ENCODE data around the gene FGR.
A peak's percentile ranks its signal among the peaks of the same experiment; 100 is the strongest.

The FGR gene

GRCh38 chr1:27602462-27603308 lies 32.3 kb downstream of the FGR start:
- peak overlapping the region; percentile 64 for H3K4me3 ChIP-seq (ENCODE audit: low read depth, low read length)
- no peak for TF ChIP-seq CTCF (IDR thresholded peaks at IDR 0.05; ENCODE audit: insufficient read depth, low read depth, low read length, missing control alignments)
- no peak for DNase-seq (ENCODE audit: low read depth)

GRCh38 chr1:27601771-27602461 lies 33.1 kb downstream of the FGR start:
- peak overlapping the region; percentile 64 for H3K4me3 ChIP-seq (ENCODE audit: low read depth, low read length)
- DNase-seq (ENCODE audit: low read depth): no peak
- TF ChIP-seq CTCF (IDR thresholded peaks at IDR 0.05; ENCODE audit: insufficient read depth, low read depth, low read length, missing control alignments): no peak

- no peak overlapping the region for H3K4me3 ChIP-seq (ENCODE audit: low read depth, low read length)
- no peak for TF ChIP-seq CTCF (IDR thresholded peaks at IDR 0.05; ENCODE audit: insufficient read depth, low read depth, low read length, missing control alignments)
- DNase-seq (ENCODE audit: low read depth): no peak
Measured at GRCh38 chr1:27601321-27601770, 33.6 kb downstream of the FGR start.

GRCh38 chr1:27600498-27601175 lies 34.3 kb downstream of the FGR start:
- H3K4me3 ChIP-seq (ENCODE audit: low read depth, low read length): no peak overlapping the region
- no peak for DNase-seq (ENCODE audit: low read depth)
- no peak for TF ChIP-seq CTCF (IDR thresholded peaks at IDR 0.05; ENCODE audit: insufficient read depth, low read depth, low read length, missing control alignments)

- DNase-seq (ENCODE audit: low read depth): no peak
- TF ChIP-seq CTCF (IDR thresholded peaks at IDR 0.05; ENCODE audit: insufficient read depth, low read depth, low read length, missing control alignments): no peak
- no peak overlapping the region for H3K4me3 ChIP-seq (ENCODE audit: low read depth, low read length)
Measured at GRCh38 chr1:27599605-27600497, 35.1 kb downstream of the FGR start.

DNA sequence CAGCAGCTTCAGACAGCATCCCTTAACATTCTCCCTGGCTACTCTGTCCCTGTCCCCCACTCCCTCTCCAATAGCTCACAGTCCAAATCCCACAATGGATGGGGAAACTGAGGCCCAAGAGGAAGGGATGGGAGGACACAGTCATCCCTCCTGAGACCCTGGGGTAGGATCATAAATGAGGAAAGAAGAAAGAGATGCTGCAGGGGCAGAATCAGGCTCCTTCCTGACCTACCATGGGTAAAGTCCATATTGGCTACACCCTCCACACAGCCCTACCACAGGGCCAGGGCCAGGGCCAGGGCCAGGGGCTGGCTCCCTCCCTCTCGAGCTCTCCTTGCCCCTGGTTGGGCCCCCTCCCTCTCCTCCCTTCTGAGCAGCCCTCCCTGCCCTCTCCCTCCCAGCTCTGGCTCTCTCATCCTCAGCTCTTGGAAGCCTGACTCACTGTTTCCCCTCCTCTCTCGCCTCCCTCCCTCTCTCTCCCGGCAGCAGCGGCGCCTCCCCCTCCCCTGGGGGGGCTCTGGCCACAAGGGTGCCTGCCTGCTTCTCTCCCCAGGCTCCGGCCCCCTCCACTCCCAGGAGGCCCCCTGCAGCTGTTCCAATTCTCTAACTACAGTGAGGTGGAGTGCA lies 36.0 kb downstream of the FGR start:
- no peak for TF ChIP-seq CTCF (IDR thresholded peaks at IDR 0.05; ENCODE audit: insufficient read depth, low read depth, low read length, missing control alignments)
- no peak overlapping the region for H3K4me3 ChIP-seq (ENCODE audit: low read depth, low read length)
- no peak for DNase-seq (ENCODE audit: low read depth)
